DOHH2 (cell line): ENCODE measurements around the gene RINL.

Source experiments
- H3F3A ChIP-seq: fragments of 200-600 bp; sonication (generic), shearing (Covaris generic); 2 replicates; pipeline ENCODE4 v1.6.0; 2016; ENCODE audit warnings: antibody characterized with exemption, mild to moderate bottlenecking; ENCODE audit not compliant: control insufficient read depth, insufficient read depth
- H3K27ac ChIP-seq: fragments of 200-600 bp; sonication (generic); 2 replicates; pipeline ENCODE4 v1.5.1; 2014; ENCODE audit warnings: low read depth, mild to moderate bottlenecking, low read length, moderate library complexity
- H3K27me3 ChIP-seq: fragments of 200-600 bp; sonication (generic); 2 replicates; pipeline ENCODE4 v1.6.1; 2014; ENCODE audit warnings: mild to moderate bottlenecking, low read length, mixed read lengths; ENCODE audit not compliant: control insufficient read depth
- H3K36me3 ChIP-seq: fragments of 200-600 bp; sonication (generic); 2 replicates; pipeline ENCODE4 v1.6.1; 2014; ENCODE audit warnings: mild to moderate bottlenecking, low read length, moderate library complexity, mixed read lengths; ENCODE audit not compliant: control insufficient read depth
- H3K4me1 ChIP-seq: fragments of 200-600 bp; sonication (generic); 2 replicates; pipeline ENCODE4 v1.6.1; 2014; ENCODE audit warnings: mild to moderate bottlenecking, low read length, mixed read lengths; ENCODE audit not compliant: control insufficient read depth
- H3K4me2 ChIP-seq: fragments of 200-600 bp; sonication (generic); 2 replicates; pipeline ENCODE4 v1.6.0; 2014; ENCODE audit warnings: mild to moderate bottlenecking, low read length, moderate library complexity
- H3K4me3 ChIP-seq: fragments of 200-600 bp; sonication (generic); 2 replicates; pipeline ENCODE4 v1.5.1; 2014; ENCODE audit warnings: mild to moderate bottlenecking, low read length, mixed read lengths
- H3K79me2 ChIP-seq: fragments of 200-600 bp; sonication (generic); 2 replicates; pipeline ENCODE4 v1.6.1; 2014; ENCODE audit warnings: mild to moderate bottlenecking, low read length, mixed read lengths; ENCODE audit not compliant: control insufficient read depth
- H3K9me2 ChIP-seq: fragments of 200-600 bp; sonication (generic); replicated peaks from 2 replicates; pipeline ENCODE4 v1.6.1; 2014; ENCODE audit warnings: mild to moderate bottlenecking, low read length, mixed read lengths; ENCODE audit not compliant: control insufficient read depth
- H3K9me3 ChIP-seq: fragments of 200-600 bp; sonication (generic); 2 replicates; pipeline ENCODE4 v1.6.1; 2014; ENCODE audit warnings: antibody characterized with exemption, low read length, mixed read lengths; ENCODE audit not compliant: control insufficient read depth, insufficient read depth
- H4K20me1 ChIP-seq: fragments of 200-600 bp; sonication (generic); 2 replicates; pipeline ENCODE4 v1.6.0; 2014; ENCODE audit warnings: low read depth, mild to moderate bottlenecking, antibody characterized with exemption, low read length, moderate library complexity; ENCODE audit not compliant: control insufficient read depth, insufficient read depth
- EZH2phosphoT487 ChIP-seq: fragments of 200-600 bp; sonication (generic); IDR thresholded peaks from 2 replicates; pipeline ENCODE4 v1.6.1; 2017; ENCODE audit warnings: borderline replicate concordance, mild to moderate bottlenecking, antibody characterized with exemption, low read length, moderate library complexity, mixed read lengths
- TF ChIP-seq, protein P1 (sequence below): fragments of 200-600 bp; sonication (generic); IDR thresholded peaks from one replicate; pipeline ENCODE4 v1.5.1; 2014; ENCODE audit warnings: antibody characterized with exemption, mild to moderate bottlenecking, low read depth, low read length; ENCODE audit not compliant: poor library complexity, severe bottlenecking

The RINL gene

DNA sequence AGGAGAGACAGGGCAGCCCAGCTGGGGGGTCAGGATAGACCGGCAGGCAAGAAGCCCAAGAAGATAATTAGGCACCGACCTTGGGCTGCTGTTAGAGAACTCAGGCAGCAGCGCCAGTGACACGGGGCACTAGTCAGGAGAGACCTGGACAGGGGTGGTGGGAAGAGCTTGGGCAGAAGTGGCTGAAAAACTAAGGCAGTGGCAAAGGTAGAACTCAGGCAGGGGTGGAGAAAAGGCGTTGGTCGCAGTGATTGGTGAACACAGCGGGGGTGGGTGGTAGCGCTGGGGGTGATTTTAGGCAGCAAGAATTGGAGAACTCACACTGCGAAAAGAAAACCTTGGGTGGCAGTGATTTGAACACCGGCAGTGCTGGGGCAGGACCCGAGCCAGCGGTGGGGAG is 29.6 kb upstream of the RINL start:
- Histone ChIP-seq H3K4me3 (no peak overlapping the region), H3K36me3 (peaks cover 33% of the 10 kb centered on the region), H4K20me1 (no peaks in the 10 kb centered on the region), H3K4me2 (no peak overlapping the region), H3F3A (no peaks in the 10 kb centered on the region), H3K27me3 (no peaks in the 10 kb centered on the region), H3K9me3 (no peaks in the 10 kb centered on the region), H3K79me2 (peaks cover 12% of the 10 kb centered on the region), H3K9me2 (no peaks in the 10 kb centered on the region), H3K4me1 (no peaks in the 10 kb centered on the region), H3K27ac (no peak overlapping the region)
- TF ChIP-seq EZH2phosphoT487, result no peak
- TF ChIP-seq, protein P1, sequence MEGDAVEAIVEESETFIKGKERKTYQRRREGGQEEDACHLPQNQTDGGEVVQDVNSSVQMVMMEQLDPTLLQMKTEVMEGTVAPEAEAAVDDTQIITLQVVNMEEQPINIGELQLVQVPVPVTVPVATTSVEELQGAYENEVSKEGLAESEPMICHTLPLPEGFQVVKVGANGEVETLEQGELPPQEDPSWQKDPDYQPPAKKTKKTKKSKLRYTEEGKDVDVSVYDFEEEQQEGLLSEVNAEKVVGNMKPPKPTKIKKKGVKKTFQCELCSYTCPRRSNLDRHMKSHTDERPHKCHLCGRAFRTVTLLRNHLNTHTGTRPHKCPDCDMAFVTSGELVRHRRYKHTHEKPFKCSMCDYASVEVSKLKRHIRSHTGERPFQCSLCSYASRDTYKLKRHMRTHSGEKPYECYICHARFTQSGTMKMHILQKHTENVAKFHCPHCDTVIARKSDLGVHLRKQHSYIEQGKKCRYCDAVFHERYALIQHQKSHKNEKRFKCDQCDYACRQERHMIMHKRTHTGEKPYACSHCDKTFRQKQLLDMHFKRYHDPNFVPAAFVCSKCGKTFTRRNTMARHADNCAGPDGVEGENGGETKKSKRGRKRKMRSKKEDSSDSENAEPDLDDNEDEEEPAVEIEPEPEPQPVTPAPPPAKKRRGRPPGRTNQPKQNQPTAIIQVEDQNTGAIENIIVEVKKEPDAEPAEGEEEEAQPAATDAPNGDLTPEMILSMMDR, result no peak

DNA sequence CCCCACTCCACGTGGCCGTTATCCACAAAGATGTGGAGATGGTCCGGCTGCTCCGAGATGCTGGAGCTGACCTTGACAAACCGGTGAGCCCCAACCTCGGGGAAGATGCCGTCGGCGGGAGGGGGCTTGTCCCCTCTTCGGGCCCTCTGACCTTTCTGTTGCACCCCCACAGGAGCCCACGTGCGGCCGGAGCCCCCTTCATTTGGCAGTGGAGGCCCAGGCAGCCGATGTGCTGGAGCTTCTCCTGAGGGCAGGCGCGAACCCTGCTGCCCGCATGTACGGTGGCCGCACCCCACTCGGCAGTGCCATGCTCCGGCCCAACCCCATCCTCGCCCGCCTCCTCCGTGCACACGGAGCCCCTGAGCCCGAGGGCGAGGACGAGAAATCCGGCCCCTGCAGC is 29.2 kb upstream of the RINL start:
- Histone ChIP-seq H3K27ac (no peak overlapping the region), H3K79me2 (peaks cover 15% of the 10 kb centered on the region)

DNA sequence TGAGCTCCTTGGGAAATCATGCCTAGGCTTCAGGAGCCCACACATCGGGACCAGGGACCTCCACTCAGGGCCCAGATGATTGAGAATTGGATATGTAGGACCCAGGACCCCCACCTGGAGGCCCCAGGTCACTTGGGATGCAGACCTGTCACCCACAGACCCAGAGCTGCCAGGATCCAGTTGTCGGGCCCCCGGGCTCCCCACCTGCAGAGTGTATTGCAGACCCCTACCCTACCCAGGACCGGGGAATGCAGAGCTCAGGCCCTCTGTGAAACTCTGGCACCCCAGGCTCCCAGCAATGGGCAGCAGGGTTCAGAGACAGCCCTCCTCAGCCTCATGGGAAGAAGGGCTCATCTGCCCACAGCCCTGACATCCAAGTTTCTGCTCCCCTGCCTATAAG is 27.5 kb upstream of the RINL start:
- Histone ChIP-seq H3K27me3 (no peaks in the 10 kb centered on the region), H3K27ac (no peak overlapping the region), H3K4me2 (no peak overlapping the region), H3K9me2 (no peaks in the 10 kb centered on the region), H3K36me3 (peaks cover 40% of the 10 kb centered on the region), H3K4me3 (no peak overlapping the region), H3K79me2 (peaks cover 31% of the 10 kb centered on the region), H3K4me1 (peaks cover 10% of the 10 kb centered on the region), H4K20me1 (no peaks in the 10 kb centered on the region), H3F3A (no peaks in the 10 kb centered on the region), H3K9me3 (peaks cover 5% of the 10 kb centered on the region)
- TF ChIP-seq, protein P1, result no peak
- no peak for TF ChIP-seq EZH2phosphoT487

More for the DNA sequence above, 29.2 kb upstream of the RINL start:
- Histone ChIP-seq H3K4me1 (no peaks in the 10 kb centered on the region), H3F3A (no peaks in the 10 kb centered on the region), H3K27me3 (no peaks in the 10 kb centered on the region), H4K20me1 (no peaks in the 10 kb centered on the region), H3K36me3 (peaks cover 33% of the 10 kb centered on the region), H3K4me3 (no peak overlapping the region), H3K9me2 (no peaks in the 10 kb centered on the region), H3K4me2 (no peak overlapping the region), H3K9me3 (no peaks in the 10 kb centered on the region)
- no peak for TF ChIP-seq EZH2phosphoT487
- TF ChIP-seq, protein P1, result no peak
